Esophagus (tissue), 2 donors: Measurements from ENCODE around the gene GAA. TPM values are rescaled to one million over a fixed set of nuclear protein-coding genes. Genes with fewer than 3 reads are reported as not detected.

Experiments used
- H3K27ac ChIP-seq, 2 donors: one replicate each; pipeline ENCODE4 v1.5.1; 2013; ENCODE audit warnings: low read depth in 2 of 2, mild to moderate bottlenecking in 2 of 2, inconsistent platforms in 1 of 2, low read length in 1 of 2, moderate library complexity in 1 of 2
- H3K27me3 ChIP-seq, 2 donors: one replicate each; pipeline ENCODE4 v1.6.1; 2013; ENCODE audit warnings: low read length in 2 of 2, control low read depth in 1 of 2, mild to moderate bottlenecking in 1 of 2; ENCODE audit not compliant: insufficient read depth in 2 of 2, control insufficient read depth in 1 of 2
- H3K36me3 ChIP-seq, 2 donors: one replicate each; pipeline ENCODE4 v1.6.1; 2013; ENCODE audit warnings: low read length in 1 of 2; ENCODE audit not compliant: control insufficient read depth in 2 of 2, insufficient read depth in 2 of 2
- H3K4me1 ChIP-seq, 2 donors: one replicate each; pipeline ENCODE4 v1.6.1; 2013; ENCODE audit warnings: low read length in 1 of 2; ENCODE audit not compliant: control insufficient read depth in 2 of 2, insufficient read depth in 2 of 2
- H3K4me3 ChIP-seq, 2 donors: one replicate each; pipeline ENCODE4 v1.5.1; 2013; ENCODE audit warnings: low read length in 2 of 2, mild to moderate bottlenecking in 2 of 2, low read depth in 1 of 2, moderate library complexity in 1 of 2
- H3K9me3 ChIP-seq, 2 donors: one replicate each; pipeline ENCODE4 v1.6.1; 2013; ENCODE audit warnings: mild to moderate bottlenecking in 2 of 2, low read depth in 1 of 2, low read length in 1 of 2, moderate library complexity in 1 of 2; ENCODE audit not compliant: control insufficient read depth in 2 of 2, insufficient read depth in 1 of 2
- WGBS, 2 donors: extraction: QIAGEN DNeasy Blood & Tissue Kit; methylation state at CpG; one replicate each; pipeline ENCODE4 v1.1.7; 2013; 5-methylcytosine and 5-hydroxymethylcytosine counted together
- polyA plus RNA-seq, 2 donors: library from polyadenylated mRNA; stranded (reverse); fragments of 200-250 nt; gene quantifications; one replicate each; pipeline ENCODE4 v1.2.3, GENCODE V29; 2013
- donor health status: healthy with polysubstance abuse.
- donor health status: Bipolar disorder and iron deficiency.

Gene GAA
- polyA plus RNA-seq, 2 donors: 10.1 to 14.3 TPM

GRCh38 chr17:80065478-80066170 lies 35.8 kb upstream of the GAA start:
- Histone ChIP-seq H3K36me3 (no peaks in the 10 kb centered on the region), H3K27ac (no peak overlapping the region), H3K4me3 (no peak overlapping the region), H3K9me3 (no peaks in the 10 kb centered on the region), H3K4me1 (peaks cover 10 to 13% of the 10 kb centered on the region in 2 donors), H3K27me3 (no peaks in the 10 kb centered on the region)
- 66 to 77% methylated on average over 31 to 32 of the region's 32 CpGs for WGBS, 2 donors

- Histone ChIP-seq H3K27ac (no peak overlapping the region), H3K36me3 (no peaks in the 10 kb centered on the region), H3K4me1 (peaks cover 10 to 17% of the 10 kb centered on the region in 2 donors), H3K4me3 (no peak overlapping the region), H3K9me3 (no peaks in the 10 kb centered on the region), H3K27me3 (no peaks in the 10 kb centered on the region)
- WGBS, 2 donors: 94% methylated on average over 31 of the region's 31 CpGs
These were observed 33.9 kb upstream of the GAA start for GRCh38 chr17:80067393-80067986.

GRCh38 chr17:80068301-80069222 lies 32.8 kb upstream of the GAA start:
- H3K4me3 ChIP-seq: no peak overlapping the region
- no peaks in the 10 kb centered on the region for H3K9me3 ChIP-seq
- H3K4me1 ChIP-seq: peaks cover 10 to 17% of the 10 kb centered on the region in 2 donors
- peak overlapping the region; percentile 47 to 77 for H3K27ac ChIP-seq
- H3K27me3 ChIP-seq: no peaks in the 10 kb centered on the region
- no peaks in the 10 kb centered on the region for H3K36me3 ChIP-seq
- WGBS, 2 donors: 47 to 54% methylated on average over 23 of the region's 23 CpGs

- peaks cover 3 to 8% of the 10 kb centered on the region in 2 donors for H3K4me1 ChIP-seq
- H3K27me3 ChIP-seq: no peaks in the 10 kb centered on the region
- H3K9me3 ChIP-seq: no peaks in the 10 kb centered on the region
- 68 to 69% methylated on average over 15 of the region's 15 CpGs for WGBS, 2 donors
- H3K36me3 ChIP-seq: no peaks in the 10 kb centered on the region
- H3K27ac ChIP-seq: peak overlapping the region; percentile 75 to 84
- H3K4me3 ChIP-seq: peak overlapping the region in 1 of 2 donors; percentile 17
These were observed 30.8 kb upstream of the GAA start for GRCh38 chr17:80070375-80071115.

GRCh38 chr17:80071116-80071841 lies 30.1 kb upstream of the GAA start:
- no peaks in the 10 kb centered on the region for H3K27me3 ChIP-seq
- H3K9me3 ChIP-seq: no peaks in the 10 kb centered on the region
- peak overlapping the region; percentile 75 to 84 for H3K27ac ChIP-seq
- 33 to 38% methylated on average over 20 of the region's 20 CpGs for WGBS, 2 donors
- peak overlapping the region in 1 of 2 donors; percentile 17 for H3K4me3 ChIP-seq
- no peaks in the 10 kb centered on the region for H3K36me3 ChIP-seq
- H3K4me1 ChIP-seq: peaks cover 3 to 5% of the 10 kb centered on the region in 2 donors

GRCh38 chr17:80072410-80072809 lies 29.0 kb upstream of the GAA start:
- H3K4me3 ChIP-seq: no peak overlapping the region
- WGBS, 2 donors: 93 to 95% methylated on average over 6 of the region's 6 CpGs
- H3K4me1 ChIP-seq: peaks cover 3 to 5% of the 10 kb centered on the region in 2 donors
- H3K9me3 ChIP-seq: no peaks in the 10 kb centered on the region
- H3K27me3 ChIP-seq: no peaks in the 10 kb centered on the region
- H3K36me3 ChIP-seq: no peaks in the 10 kb centered on the region
- H3K27ac ChIP-seq: no peak overlapping the region

- no peaks in the 10 kb centered on the region for H3K27me3 ChIP-seq
- no peak overlapping the region for H3K27ac ChIP-seq
- no peaks in the 10 kb centered on the region for H3K36me3 ChIP-seq
- H3K9me3 ChIP-seq: no peaks in the 10 kb centered on the region
- WGBS, 2 donors: 85 to 90% methylated on average over 6 of the region's 6 CpGs
- peaks cover 0 to 3% of the 10 kb centered on the region in 2 donors for H3K4me1 ChIP-seq
- no peak overlapping the region for H3K4me3 ChIP-seq
These were observed 21.3 kb upstream of the GAA start for GRCh38 chr17:80080081-80080480.

GRCh38 chr17:80081596-80081995 lies 19.8 kb upstream of the GAA start:
- H3K9me3 ChIP-seq: no peaks in the 10 kb centered on the region
- no peak overlapping the region for H3K27ac ChIP-seq
- H3K4me3 ChIP-seq: no peak overlapping the region
- H3K27me3 ChIP-seq: no peaks in the 10 kb centered on the region
- no peaks in the 10 kb centered on the region for H3K36me3 ChIP-seq
- H3K4me1 ChIP-seq: peaks cover 0 to 3% of the 10 kb centered on the region in 2 donors
- 90 to 92% methylated on average over 14 of the region's 14 CpGs for WGBS, 2 donors
